ENCODE measurements around the gene LY6G6D.

The LY6G6D gene

GRCh38 chr6:31734247-31734820 lies 19.2 kb downstream of the LY6G6D start:
- Histone ChIP-seq H3K9me3 (ENCODE audit: control insufficient read depth, insufficient read depth, low read length) (no peaks in the 10 kb centered on the region), H3K27me3 (ENCODE audit: control insufficient read depth, low read length) (no peaks in the 10 kb centered on the region), H3K4me2 (ENCODE audit: low read length) (peak overlapping the region; percentile 93), H3K79me2 (ENCODE audit: control insufficient read depth, low read length) (peaks cover 40% of the 10 kb centered on the region), H3K9me2 (replicated peaks; ENCODE audit: control insufficient read depth, low read length) (no peaks in the 10 kb centered on the region), H3F3A (ENCODE audit: control insufficient read depth, insufficient read depth) (peaks cover 52% of the 10 kb centered on the region), H3K4me1 (ENCODE audit: control insufficient read depth, low read length) (peaks cover 57% of the 10 kb centered on the region), H3K27ac (ENCODE audit: low read depth, low read length) (peak overlapping the region; percentile 96), H3K4me3 (ENCODE audit: low read length) (peak overlapping the region; percentile 84), H4K20me1 (ENCODE audit: control insufficient read depth, insufficient read depth, low read depth, low read length) (peaks cover 10% of the 10 kb centered on the region; the same call in 1 of the 2 replicates), H3K36me3 (ENCODE audit: control insufficient read depth, low read length) (peaks cover 57% of the 10 kb centered on the region)
- TF ChIP-seq, protein P1, sequence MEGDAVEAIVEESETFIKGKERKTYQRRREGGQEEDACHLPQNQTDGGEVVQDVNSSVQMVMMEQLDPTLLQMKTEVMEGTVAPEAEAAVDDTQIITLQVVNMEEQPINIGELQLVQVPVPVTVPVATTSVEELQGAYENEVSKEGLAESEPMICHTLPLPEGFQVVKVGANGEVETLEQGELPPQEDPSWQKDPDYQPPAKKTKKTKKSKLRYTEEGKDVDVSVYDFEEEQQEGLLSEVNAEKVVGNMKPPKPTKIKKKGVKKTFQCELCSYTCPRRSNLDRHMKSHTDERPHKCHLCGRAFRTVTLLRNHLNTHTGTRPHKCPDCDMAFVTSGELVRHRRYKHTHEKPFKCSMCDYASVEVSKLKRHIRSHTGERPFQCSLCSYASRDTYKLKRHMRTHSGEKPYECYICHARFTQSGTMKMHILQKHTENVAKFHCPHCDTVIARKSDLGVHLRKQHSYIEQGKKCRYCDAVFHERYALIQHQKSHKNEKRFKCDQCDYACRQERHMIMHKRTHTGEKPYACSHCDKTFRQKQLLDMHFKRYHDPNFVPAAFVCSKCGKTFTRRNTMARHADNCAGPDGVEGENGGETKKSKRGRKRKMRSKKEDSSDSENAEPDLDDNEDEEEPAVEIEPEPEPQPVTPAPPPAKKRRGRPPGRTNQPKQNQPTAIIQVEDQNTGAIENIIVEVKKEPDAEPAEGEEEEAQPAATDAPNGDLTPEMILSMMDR (IDR thresholded peaks at IDR 0.05; ENCODE audit: low read depth, low read length, poor library complexity, severe bottlenecking): no peak
- TF ChIP-seq EZH2phosphoT487 (IDR thresholded peaks at IDR 0.05; ENCODE audit: borderline replicate concordance, low read length): no peak

DNA sequence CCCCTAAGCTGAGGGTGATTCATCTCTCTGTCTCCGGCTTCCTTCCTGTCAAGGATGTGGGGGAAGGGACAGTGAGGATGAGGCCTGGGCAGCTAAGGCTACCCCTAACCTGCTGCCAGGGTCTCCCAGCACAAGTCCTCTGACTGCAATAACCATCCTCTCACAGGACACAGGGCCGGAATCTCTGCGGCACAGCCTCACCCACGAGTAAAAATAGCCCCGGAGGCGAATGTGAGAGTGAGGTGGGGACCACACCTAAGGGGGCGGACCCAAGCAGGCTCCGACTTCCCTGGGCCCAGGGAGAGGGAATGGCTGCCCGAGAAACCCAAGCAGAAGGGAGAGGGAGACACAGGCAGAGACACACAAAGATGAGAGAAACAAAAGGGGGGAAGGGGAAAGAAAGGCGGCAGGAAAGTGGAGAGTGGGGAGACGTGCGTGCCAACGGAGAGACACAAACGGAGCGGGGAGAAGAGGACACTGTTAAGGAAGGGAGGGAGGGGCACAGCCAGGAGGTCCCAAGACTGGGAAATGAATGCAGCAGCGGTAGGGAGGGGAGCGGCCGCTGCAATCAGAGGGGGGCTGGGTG lies 19.8 kb downstream of the LY6G6D start:
- H3F3A ChIP-seq (ENCODE audit: control insufficient read depth, insufficient read depth): peaks cover 53% of the 10 kb centered on the region
- peak overlapping the region; percentile 84 for H3K4me3 ChIP-seq (ENCODE audit: low read length)
- H4K20me1 ChIP-seq (ENCODE audit: control insufficient read depth, insufficient read depth, low read depth, low read length): peaks cover 8% of the 10 kb centered on the region; the same call in 1 of the 2 replicates
- peaks cover 54% of the 10 kb centered on the region for H3K4me1 ChIP-seq (ENCODE audit: control insufficient read depth, low read length)
- H3K9me3 ChIP-seq (ENCODE audit: control insufficient read depth, insufficient read depth, low read length): no peaks in the 10 kb centered on the region
- peak overlapping the region; percentile 93 for H3K4me2 ChIP-seq (ENCODE audit: low read length)
- H3K9me2 ChIP-seq (replicated peaks; ENCODE audit: control insufficient read depth, low read length): no peaks in the 10 kb centered on the region
- H3K36me3 ChIP-seq (ENCODE audit: control insufficient read depth, low read length): peaks cover 57% of the 10 kb centered on the region
- no peaks in the 10 kb centered on the region for H3K27me3 ChIP-seq (ENCODE audit: control insufficient read depth, low read length)
- no peak for TF ChIP-seq EZH2phosphoT487 (IDR thresholded peaks at IDR 0.05; ENCODE audit: borderline replicate concordance, low read length)
- TF ChIP-seq, protein P1 (IDR thresholded peaks at IDR 0.05; ENCODE audit: low read depth, low read length, poor library complexity, severe bottlenecking): no peak
- H3K27ac ChIP-seq (ENCODE audit: low read depth, low read length): peak overlapping the region; percentile 96
- H3K79me2 ChIP-seq (ENCODE audit: control insufficient read depth, low read length): peaks cover 41% of the 10 kb centered on the region

GRCh38 chr6:31736021-31736767 lies 21.0 kb downstream of the LY6G6D start, which contains the start of gene CLIC1:
TSS of gene CLIC1 (minus strand) at chr6:31736530. CDS start at chr6:31736300, 230 bp downstream.
- peak within 1 kb of the TSS; percentile 96 for H3K27ac ChIP-seq (ENCODE audit: low read depth, low read length)
- peak within 1 kb of the TSS; percentile 93 for H3K4me2 ChIP-seq (ENCODE audit: low read length)
- H3K36me3 ChIP-seq (ENCODE audit: control insufficient read depth, low read length): peaks cover 57% of the 10 kb centered on the region
- H3K4me1 ChIP-seq (ENCODE audit: control insufficient read depth, low read length): peaks cover 55% of the 10 kb centered on the region
- H3K4me3 ChIP-seq (ENCODE audit: low read length): peak within 1 kb of the TSS; percentile 84
- no peak for TF ChIP-seq EZH2phosphoT487 (IDR thresholded peaks at IDR 0.05; ENCODE audit: borderline replicate concordance, low read length)
- TF ChIP-seq, protein P1 (IDR thresholded peaks at IDR 0.05; ENCODE audit: low read depth, low read length, poor library complexity, severe bottlenecking): no peak
- no peaks in the 10 kb centered on the region for H3K27me3 ChIP-seq (ENCODE audit: control insufficient read depth, low read length)
- H3F3A ChIP-seq (ENCODE audit: control insufficient read depth, insufficient read depth): peaks cover 44% of the 10 kb centered on the region
- H3K9me3 ChIP-seq (ENCODE audit: control insufficient read depth, insufficient read depth, low read length): no peaks in the 10 kb centered on the region
- H3K9me2 ChIP-seq (replicated peaks; ENCODE audit: control insufficient read depth, low read length): no peaks in the 10 kb centered on the region
- peaks cover 54% of the 10 kb centered on the region for H3K79me2 ChIP-seq (ENCODE audit: control insufficient read depth, low read length)
- H4K20me1 ChIP-seq (ENCODE audit: control insufficient read depth, insufficient read depth, low read depth, low read length): peaks cover 8% of the 10 kb centered on the region; the same call in 1 of the 2 replicates
